Measurements from ENCODE around the gene LYRM1. TPM values are rescaled to one million over a fixed set of nuclear protein-coding genes. Genes with fewer than 3 reads are reported as not detected.

Gene LYRM1
- total and polyA plus RNA-seq, 2 of the 8 experiments (the other 6 are each of a cell fraction or from before 2014, with no cell fraction given): 11.6 to 13.4 TPM

DNA sequence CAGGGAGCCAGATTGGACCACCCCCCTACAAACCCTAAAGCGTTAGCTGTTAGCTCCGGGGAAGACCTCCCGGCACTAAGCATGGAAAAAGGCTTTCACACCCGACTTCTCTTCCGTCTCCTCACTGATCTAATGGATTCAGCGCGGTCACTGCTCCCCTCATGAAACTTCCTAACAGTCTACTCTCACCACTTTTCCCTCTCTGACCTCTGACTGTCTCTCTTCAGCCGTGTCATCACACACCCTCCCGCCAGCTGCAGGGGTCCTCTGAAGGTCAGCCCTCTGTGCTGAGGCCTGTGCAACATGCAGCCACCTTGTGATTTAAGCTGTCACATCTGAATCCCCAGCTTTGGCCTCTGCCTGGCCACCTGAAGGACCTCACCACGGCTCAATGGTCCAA lies 15.7 kb downstream of the LYRM1 start:
- Histone ChIP-seq H4K20me1 (replicated peaks in 1 of 2; ENCODE audit: control insufficient read depth in 1 of 2, insufficient read depth in 2 of 2, low read length in 2 of 2) (no peaks in the 10 kb centered on the region), H3K4me2 (ENCODE audit: insufficient read depth in 1 of 2, low read depth in 2 of 2, low read length in 2 of 2) (no peak overlapping the region), H2BK20ac (ENCODE audit: low read length) (no peak overlapping the region), H3K36me3 (ENCODE audit: control insufficient read depth in 2 of 4, insufficient read depth in 4 of 4, low read length in 3 of 4) (peaks cover 0 to 4% (median 0%) of the 10 kb centered on the region in 4 experiments; a peak in 1 of 8 replicates), H2AFZ (ENCODE audit: low read length) (no peak overlapping the region), H2AK5ac (ENCODE audit: low read depth, low read length) (no peak overlapping the region; the same call in 1 of the 2 replicates), H3K14ac (ENCODE audit: insufficient read length) (no peak overlapping the region), H2BK5ac (ENCODE audit: low read depth, low read length) (no peak overlapping the region), H2BK15ac (ENCODE audit: low read length) (no peak overlapping the region), H3K27me3 (replicated peaks in 1 of 4; ENCODE audit: control insufficient read depth in 3 of 4, extremely low read depth in 1 of 4, insufficient read depth in 3 of 4, low read length in 3 of 4) (no peaks in the 10 kb centered on the region), H4K8ac (ENCODE audit: extremely low read depth, insufficient read depth, low read length) (no peak overlapping the region), H3K4ac (replicated peaks; ENCODE audit: insufficient read length, low read depth, low read length) (no peak overlapping the region), H3K9me3 (ENCODE audit: insufficient read depth in 2 of 2, low read depth in 1 of 2, low read length in 1 of 2) (no peaks in the 10 kb centered on the region), H3K4me3 (ENCODE audit: extremely low read depth in 1 of 4, insufficient read depth in 2 of 4, low read depth in 3 of 4, low read length in 4 of 4) (no peak overlapping the region), H3K23me2 (ENCODE audit: low read depth, low read length) (no peaks in the 10 kb centered on the region; the same call in 1 of the 2 replicates), H3K56ac (replicated peaks; ENCODE audit: insufficient read length, low read depth, low read length) (no peak overlapping the region), H4K91ac (replicated peaks; ENCODE audit: insufficient read length, low read length) (no peak overlapping the region), H3K18ac (ENCODE audit: extremely low read depth, low read length) (no peak overlapping the region), H4K5ac (ENCODE audit: insufficient read length, low read depth, low read length) (no peak overlapping the region), H3K79me2 (ENCODE audit: control insufficient read depth in 1 of 2, insufficient read depth in 2 of 2, low read length in 2 of 2) (no peaks in the 10 kb centered on the region), H2BK120ac (replicated peaks; ENCODE audit: low read depth, low read length) (no peak overlapping the region), H3K23ac (ENCODE audit: insufficient read length) (no peak overlapping the region), H3K4me1 (replicated peaks in 1 of 4; ENCODE audit: control insufficient read depth in 3 of 4, insufficient read depth in 4 of 4, low read length in 3 of 4) (no peaks in the 10 kb centered on the region; a peak in 1 of 7 replicates), H3K79me1 (ENCODE audit: low read depth, low read length) (no peaks in the 10 kb centered on the region), H3K9ac (replicated peaks in 1 of 4; ENCODE audit: extremely low read depth in 1 of 4, low read depth in 3 of 4, low read length in 3 of 4) (no peak overlapping the region), H2BK12ac (ENCODE audit: low read depth, low read length) (no peak overlapping the region), H3K27ac (ENCODE audit: low read depth, low read length) (no peak overlapping the region)
- DNase-seq (ENCODE audit: low read depth in 1 of 2, low spot score in 2 of 2) (no peak), FAIRE-seq (no peak)
- ChIA-PET CTCF (ENCODE audit: partially characterized antibody) (interaction anchor here (0.6 to 0.7 kb wide), 2 partner anchors 78 to 156 kb away, joined by 3 read pairs; no protein-coding TSS in a partner anchor), POLR2A (ENCODE audit: partially characterized antibody) (no interaction called here)
- 89% methylated on average over 10 of the region's 10 CpGs; no CpG with 5 or more reads in 1 of the 2 experiments for WGBS, 2 experiments (ENCODE audit: extremely low coverage in 1 of 2, insufficient coverage in 1 of 2, insufficient read length in 1 of 2, insufficient replicate concordance in 2 of 2, low coverage in 1 of 2, low lambda C conversion rate in 2 of 2, missing lambda C conversion rate in 1 of 2)
- TF ChIP-seq CTBP2 (IDR thresholded peaks at IDR 0.05; ENCODE audit: borderline replicate concordance, insufficient read depth, insufficient read length, low read length) (no peak), SUZ12 (IDR thresholded peaks at IDR 0.05; ENCODE audit: low read length) (no peak)
